ENCODE results near the gene FHIT. TPM values are rescaled to one million over a fixed set of nuclear protein-coding genes. Genes with fewer than 3 reads are reported as not detected.

Gene FHIT
- total and polyA plus RNA-seq, 2 donors from 2014 or later, result 20.2 to 61.2 TPM

- intact Hi-C loops (cut with DNase I), result no loop called here
- Histone ChIP-seq H3K4me3 (ENCODE audit: low read length in 3 of 3) (no peak overlapping the region), H3K9me3 (ENCODE audit: control insufficient read depth in 2 of 3, insufficient read depth in 1 of 3, low read length in 3 of 3) (no peaks in the 10 kb centered on the region), H3K9ac (ENCODE audit: low read length in 3 of 3) (no peak overlapping the region), H3K4me1 (ENCODE audit: control insufficient read depth in 2 of 3, insufficient read depth in 2 of 3, low read depth in 1 of 3, low read length in 3 of 3) (no peaks in the 10 kb centered on the region), H3K27me3 (ENCODE audit: control insufficient read depth, insufficient read depth, low read length) (no peaks in the 10 kb centered on the region), H3K27ac (ENCODE audit: low read depth in 2 of 2, low read length in 2 of 2) (no peak overlapping the region), H3K36me3 (ENCODE audit: control insufficient read depth in 2 of 3, insufficient read depth in 3 of 3, low read length in 3 of 3) (no peaks in the 10 kb centered on the region)
- FAIRE-seq (no peak), DNase-seq (no peak)
- no peak for TF ChIP-seq CTCF (IDR thresholded peaks at IDR 0.05; ENCODE audit: borderline replicate concordance, extremely low read depth, insufficient read depth)
Measured at GRCh38 chr3:59895972-59896371, 1355.3 kb downstream of the FHIT start.

DNA sequence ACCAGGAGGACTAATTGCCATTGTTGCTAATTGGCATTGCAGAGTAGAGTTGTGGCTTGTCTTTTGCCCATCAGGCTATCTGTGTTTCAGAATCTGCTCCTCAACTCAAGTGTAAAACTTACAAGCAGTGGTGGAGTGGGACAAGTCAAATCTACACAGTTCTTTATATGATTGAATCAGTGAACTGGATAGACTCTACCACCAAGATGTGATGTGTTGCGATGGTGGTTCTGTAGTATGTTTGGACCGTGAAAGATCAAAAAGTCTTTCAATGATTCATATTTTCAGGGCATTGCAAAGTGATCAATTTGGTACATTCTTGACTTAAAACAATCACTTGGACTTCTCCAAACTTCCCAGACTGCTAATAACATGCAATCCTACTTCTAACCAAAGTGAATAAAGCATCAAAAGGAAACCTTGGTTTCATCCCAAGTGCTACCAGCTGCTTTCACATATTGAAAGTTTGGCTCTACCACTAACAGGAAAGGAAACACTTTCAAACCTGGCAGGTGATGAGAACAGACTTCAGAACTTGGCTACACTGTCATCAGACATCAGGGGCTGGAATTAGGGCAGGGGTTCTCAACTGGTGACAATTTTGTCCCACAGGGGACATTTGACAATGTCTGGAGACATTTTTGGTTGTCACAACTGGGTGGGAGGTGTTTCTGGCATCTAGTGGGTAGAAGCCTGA lies 1356.7 kb downstream of the FHIT start:
- no peaks in the 10 kb centered on the region for H3K27me3 ChIP-seq (ENCODE audit: control insufficient read depth, insufficient read depth, low read length)
- no peak overlapping the region for H3K4me3 ChIP-seq (ENCODE audit: low read length in 3 of 3)
- no peak overlapping the region for H3K27ac ChIP-seq (ENCODE audit: low read depth in 2 of 2, low read length in 2 of 2)
- no peaks in the 10 kb centered on the region for H3K36me3 ChIP-seq (ENCODE audit: control insufficient read depth in 2 of 3, insufficient read depth in 3 of 3, low read length in 3 of 3)
- H3K9ac ChIP-seq (ENCODE audit: low read length in 3 of 3), result no peak overlapping the region
- intact Hi-C loops (cut with DNase I), result no loop called here
- TF ChIP-seq CTCF (IDR thresholded peaks at IDR 0.05; ENCODE audit: borderline replicate concordance, extremely low read depth, insufficient read depth), result no peak
- no peaks in the 10 kb centered on the region for H3K9me3 ChIP-seq (ENCODE audit: control insufficient read depth in 2 of 3, insufficient read depth in 1 of 3, low read length in 3 of 3)
- no peaks in the 10 kb centered on the region for H3K4me1 ChIP-seq (ENCODE audit: control insufficient read depth in 2 of 3, insufficient read depth in 2 of 3, low read depth in 1 of 3, low read length in 3 of 3)
- DNase-seq, result no peak
- FAIRE-seq, result no peak

DNA sequence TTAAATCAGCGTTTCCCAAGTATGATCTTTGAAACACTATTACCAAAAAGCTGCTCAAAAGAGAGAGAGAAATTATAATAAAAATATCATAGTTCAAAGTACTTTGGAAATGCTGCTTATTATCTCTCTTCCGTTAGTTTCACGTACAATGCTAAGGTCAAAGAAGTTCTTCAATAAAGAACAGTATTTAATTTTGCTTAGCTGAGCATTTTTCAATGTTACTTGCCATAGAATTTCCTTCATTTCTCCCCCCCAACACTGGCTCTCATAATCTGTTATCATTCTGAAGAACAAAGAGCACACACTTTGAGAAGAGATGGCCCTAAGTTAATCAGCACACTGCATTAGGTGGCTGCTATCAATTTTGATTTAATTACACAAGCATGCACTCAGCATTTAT lies 1360.6 kb downstream of the FHIT start:
- FAIRE-seq, result no peak
- intact Hi-C loops (cut with DNase I), result no loop called here

More for the DNA sequence above, 1360.6 kb downstream of the FHIT start:
- no peak for DNase-seq
- Histone ChIP-seq H3K27me3 (ENCODE audit: control insufficient read depth, insufficient read depth, low read length) (no peaks in the 10 kb centered on the region), H3K4me3 (ENCODE audit: low read length in 3 of 3) (no peak overlapping the region), H3K9me3 (ENCODE audit: control insufficient read depth in 2 of 3, insufficient read depth in 1 of 3, low read length in 3 of 3) (no peaks in the 10 kb centered on the region), H3K4me1 (ENCODE audit: control insufficient read depth in 2 of 3, insufficient read depth in 2 of 3, low read depth in 1 of 3, low read length in 3 of 3) (no peaks in the 10 kb centered on the region), H3K9ac (ENCODE audit: low read length in 3 of 3) (no peak overlapping the region), H3K27ac (ENCODE audit: low read depth in 2 of 2, low read length in 2 of 2) (no peak overlapping the region), H3K36me3 (ENCODE audit: control insufficient read depth in 2 of 3, insufficient read depth in 3 of 3, low read length in 3 of 3) (no peaks in the 10 kb centered on the region)
- no peak for TF ChIP-seq CTCF (IDR thresholded peaks at IDR 0.05; ENCODE audit: borderline replicate concordance, extremely low read depth, insufficient read depth)

All from kidney (tissue), 14 donors.